Activated T-cell treated with anti-CD3 and anti-CD28 coated beads, Interleukin-2, amount 50 U/mL, for 72 hours (primary cell): ENCODE data around the gene PTTG1IP2. TPM values are rescaled to one million over a fixed set of nuclear protein-coding genes. Genes with fewer than 3 reads are reported as not detected.
A peak's percentile ranks its signal among the peaks of the same experiment; 100 is the strongest.

Experiments
- ATAC-seq, 2 donors: fragments of 150-1000 bp; cut with Tn5 transposase; replicated peaks in 1 of 2; 2 replicates each; pipeline ENCODE4 v1.10.0; 2021; ENCODE audit warnings: moderate library complexity in 2 of 2, mild to moderate bottlenecking in 1 of 2
- DNase-seq, 2 donors: peaks; one replicate each; pipeline ENCODE4 v3.0.0; 2021 to 2022; ENCODE audit warnings: mixed read lengths in 1 of 2
- H3K27ac Mint-ChIP-seq: one replicate; pipeline ENCODE4 v1.8.0; 2022; ENCODE audit warnings: mild to moderate bottlenecking, moderate library complexity, mixed read lengths
- H3K27me3 Mint-ChIP-seq: one replicate; pipeline ENCODE4 v1.8.0; 2022; ENCODE audit warnings: low read depth, mixed read lengths
- H3K36me3 Mint-ChIP-seq, 2 donors: one replicate each; pipeline ENCODE4 v1.8.0; 2022; ENCODE audit warnings: mixed read lengths in 2 of 2, mild to moderate bottlenecking in 1 of 2; ENCODE audit not compliant: insufficient read depth in 2 of 2
- H3K4me1 Mint-ChIP-seq: one replicate; pipeline ENCODE4 v1.8.0; 2022; ENCODE audit warnings: low read depth, mixed read lengths
- H3K4me3 Mint-ChIP-seq, 2 donors: one replicate each; pipeline ENCODE4 v1.8.0; 2022; ENCODE audit warnings: mild to moderate bottlenecking in 2 of 2, mixed read lengths in 2 of 2, moderate library complexity in 2 of 2
- H3K9me3 Mint-ChIP-seq, 2 donors: one replicate each; pipeline ENCODE4 v1.8.0; 2022; ENCODE audit warnings: mixed read lengths in 2 of 2
- total RNA-seq, 2 donors: library from RNA; stranded (reverse); gene quantifications; one replicate each; pipeline ENCODE4 v1.2.3, GENCODE V29; 2022

The PTTG1IP2 gene
- not detected for total RNA-seq

- H3K27ac Mint-ChIP-seq: no peak within 1 kb of the TSS
- H3K27me3 Mint-ChIP-seq: peaks cover 34% of the 10 kb centered on the region
- peaks cover 11 to 12% of the 10 kb centered on the region in 2 donors for H3K9me3 Mint-ChIP-seq
- no peak for ATAC-seq
- no peak for DNase-seq
- no peaks in the 10 kb centered on the region for H3K4me1 Mint-ChIP-seq
- no peak within 1 kb of the TSS for H3K4me3 Mint-ChIP-seq
- peaks cover 10 to 13% of the 10 kb centered on the region in 2 donors for H3K36me3 Mint-ChIP-seq
These were observed at the start of gene PTTG1IP2 for GRCh38 chr7:90469554-90469953. Gene PTTG1IP2 (plus strand): TSS chr7:90469639. CDS start chr7:90469787, 148 bp downstream.

GRCh38 chr7:90421651-90422050 is 47.8 kb upstream of the PTTG1IP2 start:
- ATAC-seq: no peak
- no peak overlapping the region for H3K4me3 Mint-ChIP-seq
- H3K4me1 Mint-ChIP-seq: peaks cover 21% of the 10 kb centered on the region
- no peak for DNase-seq
- no peaks in the 10 kb centered on the region for H3K27me3 Mint-ChIP-seq
- H3K36me3 Mint-ChIP-seq: no peaks in the 10 kb centered on the region
- no peak overlapping the region for H3K27ac Mint-ChIP-seq
- H3K9me3 Mint-ChIP-seq: no peaks in the 10 kb centered on the region

GRCh38 chr7:90424720-90425119 is 44.7 kb upstream of the PTTG1IP2 start:
- Mint-ChIP-seq H3K9me3 (no peaks in the 10 kb centered on the region), H3K27ac (peak overlapping the region; percentile 79), H3K4me1 (peaks cover 21% of the 10 kb centered on the region), H3K4me3 (peak overlapping the region; percentile 62 to 76), H3K27me3 (peaks cover 8% of the 10 kb centered on the region), H3K36me3 (no peaks in the 10 kb centered on the region)
- DNase-seq (peak in 1 of 2 donors; percentile 8), ATAC-seq (peak; percentile 89 to 93)

GRCh38 chr7:90425376-90425775 is 44.1 kb upstream of the PTTG1IP2 start:
- Mint-ChIP-seq H3K4me3 (peak overlapping the region; percentile 62 to 76), H3K27me3 (peaks cover 12% of the 10 kb centered on the region), H3K27ac (peak overlapping the region; percentile 79), H3K9me3 (no peaks in the 10 kb centered on the region), H3K36me3 (no peaks in the 10 kb centered on the region), H3K4me1 (peaks cover 21% of the 10 kb centered on the region)
- ATAC-seq (peak; percentile 47 to 63), DNase-seq (peak in 1 of 2 donors; percentile 10)

GRCh38 chr7:90430614-90431460 is 38.6 kb upstream of the PTTG1IP2 start:
- ATAC-seq (no peak), DNase-seq (no peak)
- no peak overlapping the region for H3K4me3 Mint-ChIP-seq
- peaks cover 0 to 4% of the 10 kb centered on the region in 2 donors for H3K36me3 Mint-ChIP-seq
- no peaks in the 10 kb centered on the region for H3K9me3 Mint-ChIP-seq
- H3K27ac Mint-ChIP-seq: no peak overlapping the region
- H3K4me1 Mint-ChIP-seq: peaks cover 3% of the 10 kb centered on the region
- peaks cover 43% of the 10 kb centered on the region for H3K27me3 Mint-ChIP-seq

DNA sequence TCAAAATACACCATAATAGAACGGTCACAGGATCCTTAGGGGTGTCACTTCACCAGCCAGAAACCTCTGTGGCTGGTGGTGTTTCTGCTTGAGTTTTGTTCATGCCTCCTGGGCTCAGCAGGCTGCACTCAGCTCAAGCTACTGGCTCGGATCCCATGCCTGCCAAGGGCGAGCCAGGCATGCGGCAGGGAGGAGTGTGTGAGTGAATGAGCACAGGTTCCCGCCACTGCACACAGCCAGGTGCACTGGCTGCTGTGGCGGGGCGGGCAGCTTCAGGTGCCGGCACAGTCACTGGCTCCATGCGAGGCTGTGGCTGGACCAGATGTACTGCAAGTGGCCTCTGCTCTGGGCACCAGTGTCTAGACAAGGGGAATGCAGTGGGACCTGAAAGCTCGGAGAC is 36.7 kb upstream of the PTTG1IP2 start:
- Mint-ChIP-seq H3K27ac (no peak overlapping the region), H3K4me1 (no peaks in the 10 kb centered on the region)

GRCh38 chr7:90433221-90433620 is 36.2 kb upstream of the PTTG1IP2 start:
- ATAC-seq (no peak), DNase-seq (no peak)
- Mint-ChIP-seq H3K36me3 (peaks cover 0 to 4% of the 10 kb centered on the region in 2 donors), H3K27ac (no peak overlapping the region), H3K4me3 (no peak overlapping the region), H3K27me3 (peaks cover 48% of the 10 kb centered on the region), H3K4me1 (no peaks in the 10 kb centered on the region), H3K9me3 (peaks cover 3 to 5% of the 10 kb centered on the region in 2 donors)

More for the DNA sequence above, 36.7 kb upstream of the PTTG1IP2 start:
- H3K27me3 Mint-ChIP-seq: peaks cover 48% of the 10 kb centered on the region
- no peak overlapping the region for H3K4me3 Mint-ChIP-seq
- H3K36me3 Mint-ChIP-seq: peaks cover 0 to 4% of the 10 kb centered on the region in 2 donors
- H3K9me3 Mint-ChIP-seq: peaks cover 3 to 5% of the 10 kb centered on the region in 2 donors
- DNase-seq (no peak), ATAC-seq (no peak)

DNA sequence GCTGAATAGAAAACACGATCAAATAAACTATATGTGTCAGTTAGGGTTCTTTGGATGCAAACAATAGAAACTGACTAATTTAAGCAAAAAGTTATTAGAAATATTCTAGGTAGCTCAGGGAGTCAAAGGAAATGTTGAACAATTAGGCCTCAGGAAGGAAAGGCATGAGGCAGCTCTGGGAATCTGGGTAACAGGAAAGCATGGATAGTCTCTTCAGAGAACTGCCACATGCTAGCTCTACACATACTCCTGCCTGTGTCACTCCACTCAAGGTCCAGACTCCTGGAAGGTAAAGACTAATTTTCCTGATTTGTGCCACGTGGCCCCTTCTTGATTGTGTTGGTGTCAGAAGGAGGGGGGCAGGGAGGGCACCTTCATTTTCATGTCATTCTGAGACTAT is 23.8 kb upstream of the PTTG1IP2 start:
- Mint-ChIP-seq H3K4me1 (no peaks in the 10 kb centered on the region), H3K27me3 (peaks cover 10% of the 10 kb centered on the region), H3K36me3 (no peaks in the 10 kb centered on the region), H3K9me3 (no peaks in the 10 kb centered on the region), H3K27ac (no peak overlapping the region), H3K4me3 (no peak overlapping the region)
- DNase-seq (no peak), ATAC-seq (no peak)

GRCh38 chr7:90446137-90446899 is 23.1 kb upstream of the PTTG1IP2 start:
- ATAC-seq (no peak), DNase-seq (no peak)
- Mint-ChIP-seq H3K27me3 (peaks cover 10% of the 10 kb centered on the region), H3K9me3 (no peaks in the 10 kb centered on the region), H3K4me3 (no peak overlapping the region), H3K27ac (no peak overlapping the region), H3K4me1 (no peaks in the 10 kb centered on the region), H3K36me3 (no peaks in the 10 kb centered on the region)

DNA sequence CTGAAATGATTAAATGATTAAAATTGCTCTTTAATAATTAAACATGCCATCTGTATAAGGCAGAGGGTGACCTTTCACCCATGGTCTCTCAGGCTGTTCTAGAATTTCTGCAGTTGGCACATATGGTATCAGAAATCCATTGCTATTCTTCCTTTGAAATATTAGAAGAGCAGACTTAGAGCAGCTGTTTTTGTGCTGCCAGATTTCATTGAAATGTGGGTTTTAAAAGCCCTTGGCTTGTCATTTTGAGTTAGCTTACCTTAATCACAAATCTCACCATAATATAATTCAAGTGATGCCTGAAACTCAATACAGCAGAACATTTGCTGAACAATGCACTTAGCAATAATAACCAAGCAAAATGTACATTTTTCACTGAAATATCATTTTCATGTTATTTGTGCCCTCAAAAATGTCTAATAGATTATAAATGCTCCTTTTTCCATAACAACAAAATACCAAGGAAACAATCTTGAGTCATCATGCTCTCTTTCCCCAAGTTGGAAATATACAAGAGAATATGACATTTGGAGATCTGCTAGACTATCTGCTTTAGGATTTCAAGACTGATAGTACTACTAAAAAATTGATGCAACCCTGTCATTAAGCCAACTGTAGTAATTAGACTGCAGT is 16.1 kb upstream of the PTTG1IP2 start:
- DNase-seq (no peak), ATAC-seq (no peak)
- Mint-ChIP-seq H3K36me3 (no peaks in the 10 kb centered on the region), H3K9me3 (no peaks in the 10 kb centered on the region), H3K27ac (no peak overlapping the region), H3K4me3 (no peak overlapping the region), H3K27me3 (peaks cover 10% of the 10 kb centered on the region), H3K4me1 (peaks cover 6% of the 10 kb centered on the region)

- peaks cover 6% of the 10 kb centered on the region for H3K4me1 Mint-ChIP-seq
- no peak overlapping the region for H3K27ac Mint-ChIP-seq
- no peaks in the 10 kb centered on the region for H3K9me3 Mint-ChIP-seq
- H3K36me3 Mint-ChIP-seq: no peaks in the 10 kb centered on the region
- peaks cover 10% of the 10 kb centered on the region for H3K27me3 Mint-ChIP-seq
- ATAC-seq (no peak), DNase-seq (no peak)
- H3K4me3 Mint-ChIP-seq: no peak overlapping the region
These were observed 15.5 kb upstream of the PTTG1IP2 start for GRCh38 chr7:90453931-90454330.

- H3K36me3 Mint-ChIP-seq: no peaks in the 10 kb centered on the region
- peaks cover 10% of the 10 kb centered on the region for H3K27me3 Mint-ChIP-seq
- H3K27ac Mint-ChIP-seq: no peak overlapping the region
- H3K9me3 Mint-ChIP-seq: no peaks in the 10 kb centered on the region
- peaks cover 6% of the 10 kb centered on the region for H3K4me1 Mint-ChIP-seq
- ATAC-seq: peak; percentile 45 to 58
- peak in 1 of 2 donors; percentile 16 for DNase-seq
- peak overlapping the region in 1 of 2 donors; percentile 81 for H3K4me3 Mint-ChIP-seq
These were observed 14.0 kb upstream of the PTTG1IP2 start for GRCh38 chr7:90455163-90456030.
